CD4-positive, alpha-beta T cell (primary cell): ENCODE results near the gene TMEM95. TPM values are rescaled to one million over a fixed set of nuclear protein-coding genes. Genes with fewer than 3 reads are reported as not detected.
"Not testable (repeated sequence)": the region's sequence is repeated elsewhere in the genome, so short reads cannot be mapped to it uniquely, and the experiment has no call there.

Source experiments
- ATAC-seq: fragments of 200-7000 bp; cut with Tn5 transposase; one replicate; pipeline ENCODE4 v1.10.0; 2022; ENCODE audit warnings: mild to moderate bottlenecking; ENCODE audit not compliant: poor library complexity
- CTCF ChIA-PET: fragments of 350-600 bp; sonication (Branson Sonifier 250); formaldehyde crosslinking; loops from one replicate; lab custom pipeline; 2021; ENCODE audit warnings: antibody characterized with exemption, inconsistent platforms; lab: Charles Lee
- POLR2A ChIA-PET: fragments of 350-600 bp; sonication (Branson Sonifier 250); formaldehyde crosslinking; loops from one replicate; lab custom pipeline; 2021; ENCODE audit warnings: antibody characterized with exemption, inconsistent platforms; lab: Charles Lee
- DNase-seq, 14 experiments: peaks; one replicate each; pipeline ENCODE4 v3.0.0-alpha.2; 2013 to 2020; ENCODE audit warnings: mixed read lengths in 2 of 14
- H3K27ac ChIP-seq, 2 donors: one replicate each; pipeline versions ENCODE4 v1.5.1 to v1.7.0; 2013; ENCODE audit warnings: low read length in 2 of 2, low read depth in 1 of 2, mild to moderate bottlenecking in 1 of 2
- H3K27me3 ChIP-seq, 2 experiments: 1 replicate in 1 of 2; 2 replicates in 1 of 2; pipeline versions ENCODE4 v1.6.1 to v1.7.0; 2013; ENCODE audit warnings: low read length in 2 of 2, control low read depth in 1 of 2, mild to moderate bottlenecking in 1 of 2, moderate library complexity in 1 of 2; ENCODE audit not compliant: insufficient read depth in 2 of 2, control insufficient read depth in 1 of 2
- H3K36me3 ChIP-seq: one replicate; pipeline ENCODE4 v1.6.1; 2013; ENCODE audit warnings: low read length, control low read depth; ENCODE audit not compliant: insufficient read depth
- H3K4me1 ChIP-seq: one replicate; pipeline ENCODE4 v1.6.1; 2013; ENCODE audit warnings: low read length, control low read depth; ENCODE audit not compliant: insufficient read depth
- H3K4me3 ChIP-seq: one replicate; pipeline ENCODE4 v1.5.1; 2013; ENCODE audit warnings: mild to moderate bottlenecking, low read length, moderate library complexity
- H3K9me3 ChIP-seq, 2 experiments: 1 replicate in 1 of 2; 2 replicates in 1 of 2; pipeline versions ENCODE4 v1.6.1 to v1.7.0; 2013; ENCODE audit warnings: low read length in 2 of 2, mild to moderate bottlenecking in 2 of 2, control low read depth in 1 of 2, moderate library complexity in 1 of 2; ENCODE audit not compliant: control insufficient read depth in 1 of 2, insufficient read depth in 1 of 2
- H3K27ac Mint-ChIP-seq: one replicate; pipeline ENCODE4 v1.8.0; 2020; ENCODE audit warnings: mixed read lengths
- H3K27me3 Mint-ChIP-seq: one replicate; pipeline ENCODE4 v1.8.0; 2021; ENCODE audit warnings: mixed read lengths
- H3K36me3 Mint-ChIP-seq: one replicate; pipeline ENCODE4 v1.8.0; 2021; ENCODE audit warnings: low read depth, mixed read lengths
- H3K4me1 Mint-ChIP-seq: one replicate; pipeline ENCODE4 v1.8.0; 2021; ENCODE audit warnings: low read depth, mixed read lengths
- H3K4me3 Mint-ChIP-seq: one replicate; pipeline ENCODE4 v1.8.0; 2020; ENCODE audit warnings: mild to moderate bottlenecking, mixed read lengths
- H3K9me3 Mint-ChIP-seq: one replicate; pipeline ENCODE4 v1.8.0; 2020; ENCODE audit warnings: mixed read lengths
- intact Hi-C, 2 experiments: fragments of 100-400 bp; cut with DNase I in 1 of 2; cut with micrococcal nuclease in 1 of 2; formaldehyde crosslinking; loops; one replicate each; pipeline versions ENCODE4 v1.15.1 to v1.9.0; 2023 to 2025; cut with DNase I, micrococcal nuclease
- total RNA-seq, 174 experiments: library from RNA in 2 of 174; stranded (reverse) in 2 of 174; gene quantifications; one replicate each; pipeline ENCODE4 v1.2.3 and lab custom pipeline; 2021 to 2026
- TF ChIP-seq, protein P1 (sequence below): fragments of 200-600 bp; IDR thresholded peaks from one replicate; pipeline ENCODE4 v1.8.0; 2022; ENCODE audit warnings: antibody characterized with exemption, mild to moderate bottlenecking

The TMEM95 gene
- total RNA-seq, 2 experiments from 2014 or later: not detected

DNA sequence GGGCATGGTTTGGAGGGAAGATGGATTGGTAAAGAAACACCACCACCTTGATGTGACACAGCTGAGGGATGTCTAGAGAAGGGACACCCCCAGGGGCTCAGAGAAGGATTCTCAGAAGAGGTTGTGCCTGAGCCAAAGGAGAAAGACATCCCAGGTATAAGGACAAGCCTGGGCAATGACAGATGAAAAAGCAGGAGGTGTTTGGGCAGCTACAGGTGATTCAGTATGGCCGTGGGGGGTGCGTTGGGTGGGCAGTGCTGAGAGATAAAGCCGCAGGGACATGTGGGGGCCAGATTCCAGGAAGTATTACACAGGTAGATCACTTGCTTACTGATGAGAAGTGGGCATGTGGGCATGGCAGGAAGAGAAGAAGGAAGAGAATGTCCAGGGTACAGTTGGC is 7.0 kb downstream of the TMEM95 start:
- Histone ChIP-seq H3K27ac (no peak overlapping the region), H3K36me3 (no peaks in the 10 kb centered on the region), H3K27me3 (no peaks in the 10 kb centered on the region), H3K4me3 (no peak overlapping the region), H3K4me1 (no peaks in the 10 kb centered on the region), H3K9me3 (no peaks in the 10 kb centered on the region)
- ATAC-seq (no peak), DNase-seq (no peak)
- intact Hi-C loops: no loop called here
- H3K9me3 Mint-ChIP-seq: no peaks in the 10 kb centered on the region
- CTCF ChIA-PET: no interaction called here
- TF ChIP-seq, protein P1, sequence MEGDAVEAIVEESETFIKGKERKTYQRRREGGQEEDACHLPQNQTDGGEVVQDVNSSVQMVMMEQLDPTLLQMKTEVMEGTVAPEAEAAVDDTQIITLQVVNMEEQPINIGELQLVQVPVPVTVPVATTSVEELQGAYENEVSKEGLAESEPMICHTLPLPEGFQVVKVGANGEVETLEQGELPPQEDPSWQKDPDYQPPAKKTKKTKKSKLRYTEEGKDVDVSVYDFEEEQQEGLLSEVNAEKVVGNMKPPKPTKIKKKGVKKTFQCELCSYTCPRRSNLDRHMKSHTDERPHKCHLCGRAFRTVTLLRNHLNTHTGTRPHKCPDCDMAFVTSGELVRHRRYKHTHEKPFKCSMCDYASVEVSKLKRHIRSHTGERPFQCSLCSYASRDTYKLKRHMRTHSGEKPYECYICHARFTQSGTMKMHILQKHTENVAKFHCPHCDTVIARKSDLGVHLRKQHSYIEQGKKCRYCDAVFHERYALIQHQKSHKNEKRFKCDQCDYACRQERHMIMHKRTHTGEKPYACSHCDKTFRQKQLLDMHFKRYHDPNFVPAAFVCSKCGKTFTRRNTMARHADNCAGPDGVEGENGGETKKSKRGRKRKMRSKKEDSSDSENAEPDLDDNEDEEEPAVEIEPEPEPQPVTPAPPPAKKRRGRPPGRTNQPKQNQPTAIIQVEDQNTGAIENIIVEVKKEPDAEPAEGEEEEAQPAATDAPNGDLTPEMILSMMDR: no peak
- no peak overlapping the region for H3K4me3 Mint-ChIP-seq
- H3K27ac Mint-ChIP-seq: no peak overlapping the region
- no peaks in the 10 kb centered on the region for H3K36me3 Mint-ChIP-seq
- no peaks in the 10 kb centered on the region for H3K4me1 Mint-ChIP-seq
- POLR2A ChIA-PET: no interaction called here
- peaks cover 3% of the 10 kb centered on the region for H3K27me3 Mint-ChIP-seq

DNA sequence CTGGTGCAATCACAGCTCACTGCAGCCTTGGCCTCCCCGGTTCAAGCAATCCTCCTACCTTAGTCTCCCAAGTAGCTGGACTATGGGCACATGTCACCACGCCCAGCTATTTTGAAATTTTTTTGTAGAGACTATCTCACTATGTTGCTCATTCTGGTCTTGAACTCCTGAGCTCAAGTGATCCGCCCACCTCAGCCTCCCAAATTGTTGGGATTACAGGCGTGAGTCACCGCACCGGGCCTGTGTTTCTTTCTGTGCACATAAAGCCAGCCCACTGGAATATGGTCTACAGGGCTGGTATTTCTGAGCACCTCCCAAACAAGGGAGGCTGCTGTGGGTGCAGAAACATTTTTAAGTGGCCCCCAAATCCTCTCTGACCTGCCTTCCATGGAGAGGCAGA is 8.4 kb downstream of the TMEM95 start:
- TF ChIP-seq, protein P1: no peak
- Histone ChIP-seq H3K27me3 (no peaks in the 10 kb centered on the region), H3K9me3 (no peaks in the 10 kb centered on the region), H3K27ac (no peak overlapping the region), H3K4me1 (no peaks in the 10 kb centered on the region), H3K4me3 (no peak overlapping the region), H3K36me3 (no peaks in the 10 kb centered on the region)
- intact Hi-C loops: no loop called here
- DNase-seq (no peak), ATAC-seq (no peak)
- Mint-ChIP-seq H3K36me3 (no peaks in the 10 kb centered on the region), H3K4me1 (no peaks in the 10 kb centered on the region), H3K27ac (no peak overlapping the region), H3K27me3 (peaks cover 3% of the 10 kb centered on the region), H3K9me3 (no peaks in the 10 kb centered on the region), H3K4me3 (no peak overlapping the region)
- ChIA-PET POLR2A (no interaction called here), CTCF (no interaction called here)

DNA sequence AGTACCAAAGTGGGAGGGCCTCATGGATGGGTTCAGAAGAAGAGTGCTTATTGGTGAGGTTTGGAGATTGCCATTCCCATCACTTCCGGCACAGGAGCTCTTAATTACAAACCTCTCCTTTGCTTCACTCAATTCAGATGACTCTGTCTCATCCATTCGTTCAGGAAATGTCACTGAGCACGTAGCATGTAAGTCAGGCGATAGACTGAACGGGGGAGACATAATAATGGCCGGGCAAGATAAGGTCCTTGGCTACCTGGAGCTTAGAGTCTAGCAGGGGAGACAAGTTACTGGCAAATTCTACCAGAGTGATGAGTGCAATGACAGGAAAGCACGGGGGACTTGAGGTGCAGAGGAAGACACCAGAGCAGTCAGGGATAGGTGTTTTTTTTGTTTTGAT is 11.0 kb downstream of the TMEM95 start:
- H3K4me3 ChIP-seq, H3K4me1 ChIP-seq, H3K4me3 Mint-ChIP-seq, ATAC-seq, H3K4me1 Mint-ChIP-seq, H3K36me3 ChIP-seq, POLR2A ChIA-PET, intact Hi-C loops, H3K27me3 Mint-ChIP-seq, CTCF ChIA-PET, H3K27me3 ChIP-seq, H3K9me3 Mint-ChIP-seq, H3K27ac Mint-ChIP-seq, H3K9me3 ChIP-seq, DNase-seq, H3K36me3 Mint-ChIP-seq, H3K27ac ChIP-seq: not testable (repeated sequence)

DNA sequence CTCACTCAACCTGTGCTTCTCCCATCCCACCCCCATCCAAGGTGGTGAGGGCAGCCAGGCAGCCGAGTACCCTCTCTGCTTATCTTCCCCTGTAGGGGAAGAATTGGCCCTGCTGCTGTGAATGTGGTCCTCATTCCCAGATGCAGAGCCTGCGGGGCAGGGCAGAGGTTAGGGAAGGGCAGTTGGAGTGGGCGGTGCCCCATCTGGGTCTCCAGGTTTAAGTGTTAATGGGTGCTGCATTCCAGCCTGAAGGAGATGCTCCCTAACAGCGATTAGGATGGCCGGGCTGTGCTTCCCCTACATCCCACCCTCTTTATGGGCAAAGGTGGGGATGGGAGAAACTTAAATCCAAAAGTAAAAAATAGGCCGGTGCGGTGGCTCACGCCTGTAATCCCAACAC is 12.1 kb downstream of the TMEM95 start:
- H3K4me3 ChIP-seq: no peak overlapping the region
- Mint-ChIP-seq H3K27me3 (no peaks in the 10 kb centered on the region), H3K27ac (no peak overlapping the region), H3K4me1 (no peaks in the 10 kb centered on the region), H3K4me3 (no peak overlapping the region), H3K36me3 (no peaks in the 10 kb centered on the region), H3K9me3 (no peaks in the 10 kb centered on the region)
- ChIA-PET POLR2A (no interaction called here), CTCF (no interaction called here)
- no peaks in the 10 kb centered on the region for H3K9me3 ChIP-seq
- no peaks in the 10 kb centered on the region for H3K4me1 ChIP-seq
- DNase-seq (no peak), ATAC-seq (no peak)
- H3K36me3 ChIP-seq: no peaks in the 10 kb centered on the region
- H3K27ac ChIP-seq: no peak overlapping the region
- TF ChIP-seq, protein P1: no peak
- intact Hi-C loops: no loop called here
- H3K27me3 ChIP-seq: no peaks in the 10 kb centered on the region
